ENCODE data around the gene SCN9A.
"Not testable (repeated sequence)": the region's sequence is repeated elsewhere in the genome, so short reads cannot be mapped to it uniquely, and the experiment has no call there.

SCN9A gene

DNA sequence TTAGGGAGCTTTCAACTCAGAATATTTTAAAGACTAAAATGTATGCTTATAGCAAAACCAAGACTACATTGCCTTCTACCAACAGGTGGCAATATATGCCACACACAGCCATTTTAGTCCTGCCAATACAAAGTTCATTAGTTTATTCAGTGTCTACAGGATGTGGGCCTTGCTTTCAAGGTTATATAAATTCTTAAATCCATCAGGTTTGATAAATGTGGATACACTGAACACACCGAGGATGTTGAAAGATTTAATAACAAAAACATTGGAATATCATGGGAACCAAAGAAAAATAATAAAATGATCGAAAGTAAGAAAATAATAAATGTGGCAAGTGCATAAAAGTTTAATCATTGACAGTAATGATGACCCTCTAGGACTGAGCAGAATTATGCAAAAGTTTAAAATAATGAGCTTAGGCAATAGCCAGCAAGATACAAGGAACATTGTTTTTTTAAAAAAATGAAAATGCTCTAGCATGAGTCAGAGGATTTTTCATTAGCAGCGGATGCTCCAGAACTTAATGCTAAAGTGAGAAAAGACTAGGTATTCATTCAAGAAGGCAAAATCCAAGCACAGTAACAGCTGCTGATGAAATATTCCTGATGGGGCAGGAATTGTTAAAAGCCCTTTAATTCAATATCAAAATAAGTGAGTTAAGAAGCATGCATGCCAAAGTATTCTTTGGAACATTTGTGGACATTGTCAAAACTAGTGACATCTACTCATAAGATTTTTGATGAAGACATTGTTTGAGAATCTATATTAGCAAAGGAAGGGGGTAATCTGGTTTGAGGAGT lies 14.2 kb downstream of the SCN9A start:
- ATAC-seq = no peak
- Mint-ChIP-seq H3K4me3 (no peak overlapping the region), H3K4me1 (no peaks in the 10 kb centered on the region), H3K9me3 (peaks cover 3% of the 10 kb centered on the region), H3K27me3 (no peaks in the 10 kb centered on the region), H3K27ac (no peak overlapping the region), H3K36me3 (no peaks in the 10 kb centered on the region)

DNA sequence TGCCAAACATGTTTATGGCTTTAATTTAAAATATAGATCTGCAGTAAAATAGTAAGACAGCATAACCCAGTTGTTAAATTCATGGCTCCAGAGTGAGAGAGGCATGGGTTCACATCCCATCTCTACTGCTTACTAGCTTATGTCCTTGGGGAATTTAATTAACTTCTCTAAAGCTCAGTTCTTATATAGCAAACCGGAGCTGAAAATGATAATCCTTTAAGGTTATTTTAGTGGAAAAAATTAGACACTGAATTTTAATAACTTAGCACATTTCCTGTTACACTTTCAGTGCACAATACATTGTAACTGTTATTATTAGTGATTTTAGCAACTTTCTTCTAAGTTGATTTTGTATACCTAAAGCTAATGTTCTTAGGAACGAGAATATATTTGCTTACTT lies 14.8 kb downstream of the SCN9A start:
- no peaks in the 10 kb centered on the region for H3K4me1 Mint-ChIP-seq
- H3K9me3 Mint-ChIP-seq = peaks cover 3% of the 10 kb centered on the region
- no peak overlapping the region for H3K4me3 Mint-ChIP-seq
- no peak overlapping the region for H3K27ac Mint-ChIP-seq
- H3K36me3 Mint-ChIP-seq = no peaks in the 10 kb centered on the region
- H3K27me3 Mint-ChIP-seq = no peaks in the 10 kb centered on the region
- ATAC-seq = no peak

DNA sequence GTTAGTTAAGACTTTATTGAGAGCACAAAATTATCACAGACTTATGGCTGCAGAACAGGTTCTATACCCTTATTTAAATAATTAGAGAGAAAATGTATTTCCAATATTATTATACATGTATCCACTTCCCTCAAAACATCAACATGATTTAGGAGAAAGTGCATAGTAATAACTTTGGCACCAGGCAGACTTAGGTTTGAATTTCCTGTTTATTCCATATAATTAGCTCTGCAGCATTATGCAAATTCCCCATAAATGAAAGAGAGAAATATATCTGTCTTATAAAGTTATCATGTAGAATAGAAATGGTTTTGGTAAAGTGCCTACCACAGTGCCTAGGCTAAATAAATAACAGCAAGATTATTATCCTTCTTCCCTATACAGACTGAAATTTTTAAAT lies 15.3 kb downstream of the SCN9A start:
- Mint-ChIP-seq H3K27ac (no peak overlapping the region), H3K9me3 (peaks cover 3% of the 10 kb centered on the region), H3K36me3 (no peaks in the 10 kb centered on the region), H3K4me3 (no peak overlapping the region), H3K27me3 (no peaks in the 10 kb centered on the region), H3K4me1 (no peaks in the 10 kb centered on the region)
- ATAC-seq = no peak

DNA sequence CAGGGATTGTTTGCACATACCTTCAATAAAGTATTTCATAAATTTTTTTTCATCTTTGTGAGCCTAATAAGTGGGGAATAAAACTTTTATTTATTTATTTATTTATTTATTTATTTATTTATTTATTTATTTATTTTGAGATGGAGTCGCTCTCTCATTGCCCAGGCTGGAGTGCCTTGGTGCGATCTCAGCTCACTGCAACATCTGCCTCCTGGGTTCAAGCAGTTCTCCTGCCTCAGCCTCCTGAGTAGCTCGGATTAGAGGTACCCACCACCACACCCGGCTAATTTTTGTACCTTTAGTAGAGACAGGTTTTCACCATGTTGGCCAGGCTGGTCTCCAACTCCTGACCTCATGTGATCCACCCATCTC lies 17.8 kb downstream of the SCN9A start:
- H3K27me3 Mint-ChIP-seq, H3K36me3 Mint-ChIP-seq, H3K4me1 Mint-ChIP-seq, H3K27ac Mint-ChIP-seq, H3K4me3 Mint-ChIP-seq, ATAC-seq, H3K9me3 Mint-ChIP-seq: not testable (repeated sequence)

DNA sequence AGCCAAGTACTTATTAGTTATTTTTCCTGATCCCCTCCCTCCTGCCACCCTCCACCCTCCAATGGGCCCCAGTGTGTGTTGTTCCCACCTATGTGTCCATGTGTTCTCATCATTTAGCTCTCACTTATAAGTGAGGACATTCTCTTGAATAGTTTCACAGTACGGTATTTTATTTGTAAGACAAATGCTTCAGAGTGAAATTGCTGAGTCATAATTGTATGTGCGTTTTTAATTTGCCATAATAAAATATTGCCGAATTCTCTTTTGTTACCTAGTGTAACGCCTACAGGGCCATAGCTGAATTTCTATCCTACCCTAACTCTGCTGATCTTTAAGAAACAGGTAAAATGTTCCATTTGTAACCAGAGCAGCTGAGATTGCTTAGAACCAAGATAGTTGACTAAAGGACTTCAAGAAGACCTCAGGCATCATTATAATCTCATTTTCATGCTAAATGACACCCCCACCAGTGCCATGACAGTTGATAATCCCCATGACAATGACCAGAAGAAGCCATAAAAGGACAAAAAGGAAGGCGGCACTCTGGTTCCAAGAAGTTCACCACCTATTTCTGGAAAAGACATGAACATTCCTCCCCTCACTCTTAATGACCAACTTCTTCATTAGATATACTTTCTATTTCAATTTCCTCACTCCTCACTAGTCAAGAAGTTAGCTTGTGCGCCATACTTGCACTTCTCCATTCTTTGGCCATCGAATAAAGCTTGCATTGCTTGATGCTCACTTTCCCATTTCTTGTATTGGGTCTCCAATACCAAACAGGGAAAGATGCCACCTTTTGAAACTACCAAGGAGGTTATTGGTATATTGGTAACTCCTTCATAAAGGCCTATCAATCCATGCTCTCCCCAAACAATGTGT lies 18.4 kb downstream of the SCN9A start:
- Mint-ChIP-seq H3K4me3 (no peak overlapping the region), H3K36me3 (no peaks in the 10 kb centered on the region), H3K27ac (no peak overlapping the region), H3K9me3 (no peaks in the 10 kb centered on the region), H3K4me1 (no peaks in the 10 kb centered on the region), H3K27me3 (no peaks in the 10 kb centered on the region)
- ATAC-seq = no peak

DNA sequence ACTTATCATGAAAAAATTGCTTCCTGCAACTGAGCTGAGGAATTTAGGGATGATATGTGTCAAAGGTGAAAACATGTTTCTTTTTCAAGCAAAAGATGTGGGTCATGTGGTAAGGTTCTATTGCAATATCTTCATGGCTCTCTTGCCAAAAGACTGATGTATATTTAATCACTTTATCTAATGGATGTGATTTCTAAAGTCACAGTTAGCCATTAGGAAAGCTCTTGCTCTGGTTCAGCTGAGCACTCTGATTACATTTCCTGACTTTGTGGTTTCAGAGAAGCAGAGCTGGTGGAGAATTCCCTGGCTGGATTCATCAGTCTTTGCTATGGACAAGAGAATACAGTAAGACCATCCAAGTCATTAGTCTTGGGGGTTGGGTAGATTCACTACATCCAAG lies 24.4 kb downstream of the SCN9A start:
- Mint-ChIP-seq H3K36me3 (no peaks in the 10 kb centered on the region), H3K4me3 (no peak overlapping the region), H3K27me3 (no peaks in the 10 kb centered on the region), H3K4me1 (no peaks in the 10 kb centered on the region), H3K27ac (no peak overlapping the region), H3K9me3 (no peaks in the 10 kb centered on the region)
- no peak for ATAC-seq

DNA sequence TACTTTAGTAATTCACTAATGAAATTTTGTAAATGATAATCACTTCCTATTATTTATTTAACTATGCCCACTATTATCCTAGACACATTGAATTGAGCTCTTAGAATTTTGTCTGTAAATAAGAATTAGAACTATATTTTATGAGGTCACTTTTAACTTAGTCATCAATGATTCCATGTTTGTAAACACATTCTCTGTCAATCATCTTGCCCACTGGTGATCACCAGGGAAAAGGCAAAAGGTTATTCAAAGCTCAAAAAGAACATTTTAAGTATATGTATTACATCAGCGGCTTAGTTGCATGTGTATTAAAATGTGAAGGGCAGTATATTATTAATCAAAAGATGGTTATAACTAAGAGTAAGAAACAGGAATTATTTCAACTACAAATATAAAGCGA lies 25.2 kb downstream of the SCN9A start:
- H3K27me3 Mint-ChIP-seq = no peaks in the 10 kb centered on the region
- no peak overlapping the region for H3K27ac Mint-ChIP-seq
- H3K4me1 Mint-ChIP-seq = no peaks in the 10 kb centered on the region
- H3K9me3 Mint-ChIP-seq = no peaks in the 10 kb centered on the region
- no peak overlapping the region for H3K4me3 Mint-ChIP-seq
- H3K36me3 Mint-ChIP-seq = no peaks in the 10 kb centered on the region
- ATAC-seq = no peak

DNA sequence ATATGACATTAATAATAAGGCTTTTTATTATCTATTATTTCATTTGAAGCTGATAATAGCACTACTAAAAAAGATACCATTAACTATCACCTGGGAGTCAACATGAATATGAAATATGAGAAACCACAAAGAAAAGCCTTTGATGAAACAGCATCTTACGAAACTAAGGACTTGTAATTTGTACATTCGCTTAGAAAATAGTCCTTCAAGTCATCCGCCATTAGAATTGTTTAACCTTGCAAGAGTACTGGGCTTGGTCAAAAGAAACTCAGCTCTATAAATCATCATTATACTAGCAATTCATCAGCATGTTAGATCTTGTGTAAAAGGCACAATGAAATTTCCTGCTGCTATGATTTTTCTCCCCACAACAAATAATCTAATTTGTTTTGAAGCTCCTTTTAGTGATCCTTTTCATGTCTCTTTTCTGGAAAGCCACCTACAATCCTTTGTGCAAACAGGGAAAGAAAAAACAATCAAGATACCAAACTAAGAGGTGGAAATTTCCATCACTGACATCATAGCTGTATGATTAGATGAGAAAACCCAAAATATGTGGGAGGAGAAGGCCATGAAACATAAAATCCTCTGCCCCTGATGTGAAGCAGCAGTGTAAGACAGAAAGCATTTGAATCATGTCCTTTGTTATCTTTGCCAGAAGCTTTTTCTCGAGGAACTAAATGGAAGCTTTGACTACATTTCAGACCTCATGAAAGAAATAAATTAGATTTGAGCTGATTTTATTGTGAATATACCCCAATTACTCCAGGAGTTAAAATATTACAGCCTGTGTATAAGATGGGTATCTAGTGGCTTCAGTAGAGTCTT lies 31.2 kb downstream of the SCN9A start:
- no peak for ATAC-seq
- Mint-ChIP-seq H3K27me3 (no peaks in the 10 kb centered on the region), H3K27ac (no peak overlapping the region), H3K4me1 (no peaks in the 10 kb centered on the region), H3K4me3 (no peak overlapping the region), H3K9me3 (no peaks in the 10 kb centered on the region), H3K36me3 (no peaks in the 10 kb centered on the region)

DNA sequence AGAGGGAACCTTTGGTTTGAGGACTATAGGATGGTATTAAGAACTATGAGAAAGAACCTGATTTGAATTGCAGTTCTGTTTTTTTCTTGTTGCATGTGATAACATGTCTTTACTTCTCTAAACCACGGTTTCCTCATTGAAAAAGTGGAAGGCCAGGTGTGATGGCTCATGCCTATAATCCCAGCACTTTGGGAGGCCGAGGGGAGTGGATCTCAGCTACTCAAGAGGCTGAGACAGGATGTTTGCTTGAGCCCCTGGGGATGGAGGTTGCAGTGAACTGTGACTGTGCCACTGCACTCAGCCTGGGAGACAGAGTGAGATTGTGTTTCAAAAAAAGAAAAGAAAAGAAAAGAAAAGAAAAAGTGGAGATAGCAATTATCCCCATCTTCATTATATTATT lies 32.3 kb downstream of the SCN9A start:
- H3K36me3 Mint-ChIP-seq = no peaks in the 10 kb centered on the region
- H3K27ac Mint-ChIP-seq = no peak overlapping the region
- no peaks in the 10 kb centered on the region for H3K4me1 Mint-ChIP-seq
- no peaks in the 10 kb centered on the region for H3K9me3 Mint-ChIP-seq
- ATAC-seq = no peak
- no peaks in the 10 kb centered on the region for H3K27me3 Mint-ChIP-seq
- H3K4me3 Mint-ChIP-seq = no peak overlapping the region

DNA sequence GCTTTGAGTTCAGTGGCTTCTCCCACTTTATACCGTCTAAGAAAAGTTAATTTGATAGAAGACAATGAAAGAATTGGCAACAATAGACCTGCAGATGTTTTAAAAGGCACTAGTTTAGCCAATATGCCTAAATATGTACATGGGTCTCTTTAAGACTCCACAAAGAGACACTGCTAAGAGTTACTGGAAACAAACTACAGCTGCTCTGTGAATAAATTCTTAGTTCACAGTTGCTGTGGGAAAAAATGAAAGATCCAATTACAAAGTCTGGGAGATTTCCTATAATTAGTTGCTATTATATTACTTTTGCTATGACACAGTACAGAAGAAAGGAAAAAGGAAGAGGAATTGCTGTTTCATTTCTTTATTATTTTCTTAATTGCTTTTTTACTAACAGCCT lies 34.3 kb downstream of the SCN9A start:
- Mint-ChIP-seq H3K36me3 (no peaks in the 10 kb centered on the region), H3K27ac (no peak overlapping the region), H3K4me1 (no peaks in the 10 kb centered on the region), H3K9me3 (no peaks in the 10 kb centered on the region), H3K27me3 (no peaks in the 10 kb centered on the region), H3K4me3 (no peak overlapping the region)
- ATAC-seq = no peak

DNA sequence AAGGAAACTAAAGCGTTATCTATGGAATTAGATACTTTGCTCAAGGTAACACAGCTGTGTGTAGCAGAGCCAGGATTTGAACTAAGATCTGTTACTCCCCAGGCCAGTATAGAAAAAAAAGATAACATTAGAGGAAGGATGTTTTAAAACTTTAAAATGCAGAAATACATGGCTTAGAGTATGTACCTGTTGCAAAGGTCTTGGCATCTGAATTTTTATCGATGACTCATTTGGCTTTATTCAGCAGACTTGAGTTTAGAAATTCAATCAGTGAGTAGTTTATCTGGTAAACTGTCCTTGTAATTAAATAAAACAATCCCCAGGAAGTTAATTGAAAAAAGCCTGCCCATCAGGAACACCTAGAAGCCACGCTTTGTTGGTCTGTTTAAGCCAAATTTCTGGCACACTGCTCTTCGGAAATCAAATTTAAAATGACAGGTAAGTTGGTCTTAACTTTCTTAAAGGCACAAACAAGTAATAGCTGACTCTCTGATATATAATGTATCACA lies 36.9 kb downstream of the SCN9A start:
- H3K9me3 Mint-ChIP-seq = no peaks in the 10 kb centered on the region
- ATAC-seq = no peak
- no peaks in the 10 kb centered on the region for H3K36me3 Mint-ChIP-seq
- no peaks in the 10 kb centered on the region for H3K4me1 Mint-ChIP-seq
- no peaks in the 10 kb centered on the region for H3K27me3 Mint-ChIP-seq
- H3K27ac Mint-ChIP-seq = no peak overlapping the region
- H3K4me3 Mint-ChIP-seq = no peak overlapping the region

DNA sequence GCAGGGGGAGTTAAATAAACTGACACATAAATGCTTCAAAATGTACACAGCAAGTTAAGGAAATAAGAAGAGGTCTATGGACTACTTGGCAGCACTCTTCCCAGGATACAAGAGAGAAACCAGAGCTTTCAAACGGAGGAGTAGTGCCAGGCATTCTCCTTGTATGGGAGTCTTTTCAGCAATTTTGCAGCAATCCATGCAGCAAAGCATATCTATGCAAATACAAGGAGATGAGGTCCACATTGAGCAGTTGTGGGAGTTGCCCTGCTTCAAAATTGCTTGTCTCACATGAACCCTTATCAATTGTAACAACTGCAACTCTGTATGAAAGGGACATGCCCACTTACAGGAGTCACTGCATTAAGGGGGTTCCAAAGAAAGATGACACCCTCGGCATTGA lies 37.8 kb downstream of the SCN9A start:
- Mint-ChIP-seq H3K27me3 (no peaks in the 10 kb centered on the region), H3K4me1 (no peaks in the 10 kb centered on the region), H3K9me3 (no peaks in the 10 kb centered on the region), H3K27ac (no peak overlapping the region), H3K36me3 (no peaks in the 10 kb centered on the region), H3K4me3 (no peak overlapping the region)
- ATAC-seq = no peak

DNA sequence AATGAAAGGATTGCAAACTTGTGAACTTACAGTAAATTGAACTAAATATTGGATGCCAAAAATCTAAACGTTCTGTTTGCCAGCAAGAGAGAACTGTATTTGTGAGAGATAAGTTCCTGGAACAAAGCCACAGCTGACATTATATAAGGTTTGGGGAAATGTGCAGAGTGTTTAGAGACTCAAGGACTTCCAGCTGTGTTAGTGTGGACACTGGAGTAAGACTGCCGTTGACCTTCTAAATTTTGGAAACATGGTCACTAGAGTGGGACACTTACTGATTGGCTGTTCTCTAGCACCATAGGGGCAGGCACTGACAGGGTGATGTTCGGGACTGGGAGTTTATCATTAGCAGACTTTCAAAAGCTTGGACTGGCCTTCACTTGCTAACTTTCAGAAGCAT lies 40.5 kb downstream of the SCN9A start:
- Mint-ChIP-seq H3K9me3 (no peaks in the 10 kb centered on the region), H3K27ac (no peak overlapping the region), H3K4me3 (no peak overlapping the region), H3K27me3 (no peaks in the 10 kb centered on the region), H3K4me1 (no peaks in the 10 kb centered on the region), H3K36me3 (no peaks in the 10 kb centered on the region)
- ATAC-seq = no peak

DNA sequence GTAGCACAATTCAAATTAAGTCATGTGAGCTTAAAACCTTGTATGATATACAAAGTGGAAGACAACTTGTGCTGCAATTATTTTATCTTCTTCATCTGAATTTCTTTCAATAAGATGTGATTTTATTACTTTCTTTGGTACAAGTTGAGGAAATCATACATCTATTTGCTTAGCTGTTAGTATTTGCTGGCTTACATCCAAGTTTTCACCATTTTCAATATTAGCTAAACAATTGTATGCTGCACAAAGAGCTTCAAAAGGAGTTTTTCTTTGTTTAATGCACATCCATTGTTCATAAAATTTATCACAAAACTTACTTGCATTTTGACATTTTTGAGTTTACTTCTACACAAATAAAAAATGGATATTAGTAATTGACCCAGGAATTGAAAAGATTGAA lies 40.9 kb downstream of the SCN9A start:
- H3K4me3 Mint-ChIP-seq = no peak overlapping the region
- no peak overlapping the region for H3K27ac Mint-ChIP-seq

DNA sequence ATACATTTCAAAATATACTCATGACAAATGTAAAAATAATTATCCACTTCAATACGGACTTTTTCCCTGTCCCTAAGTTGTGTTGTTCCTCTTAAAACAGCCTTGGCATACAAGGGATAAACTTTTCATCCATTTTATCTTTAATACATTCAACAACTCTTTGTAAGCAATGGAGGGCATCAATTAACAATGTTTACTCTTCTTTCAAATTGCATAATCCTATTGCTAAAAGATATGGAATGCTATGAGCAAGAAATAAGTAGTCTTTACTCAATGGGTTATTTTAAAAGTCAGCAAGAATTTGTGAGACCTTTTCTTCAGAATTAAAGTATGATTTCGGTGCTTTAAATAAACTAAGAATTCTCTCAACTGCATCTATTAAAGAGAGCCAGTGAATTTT lies 41.9 kb downstream of the SCN9A start:
- Mint-ChIP-seq H3K27me3 (no peaks in the 10 kb centered on the region), H3K4me3 (no peak overlapping the region), H3K4me1 (no peaks in the 10 kb centered on the region), H3K27ac (no peak overlapping the region), H3K36me3 (no peaks in the 10 kb centered on the region), H3K9me3 (no peaks in the 10 kb centered on the region)
- ATAC-seq = no peak

More for the DNA sequence above, 40.9 kb downstream of the SCN9A start:
- Mint-ChIP-seq H3K4me1 (no peaks in the 10 kb centered on the region), H3K9me3 (no peaks in the 10 kb centered on the region), H3K27me3 (no peaks in the 10 kb centered on the region), H3K36me3 (no peaks in the 10 kb centered on the region)
- ATAC-seq = no peak

Data from stimulated activated memory B cell treated with anti-CD40 and anti-IgM and Interleukin-4, amounts not matched to agents 10 μg/mL and 1 μg/mL and 100 μg/mL, for 72 hours (primary cell).